GM12878 (cell line): Measurements from ENCODE around the gene TUBB3. TPM values are rescaled to one million over a fixed set of nuclear protein-coding genes. Genes with fewer than 3 reads are reported as not detected.

ENCODE experiments used
- ASH2L ChIP-seq: fragments of 300-600, 200-600 bp; sonication (generic); IDR thresholded peaks from 2 replicates; pipeline ENCODE4 v1.6.1; 2017; ENCODE audit warnings: low read depth, mild to moderate bottlenecking, borderline replicate concordance
- BACH1 ChIP-seq: fragments of 450-650 bp; IDR thresholded peaks from 2 replicates; pipeline ENCODE4 v1.6.1; 2017; ENCODE audit warnings: mild to moderate bottlenecking, borderline replicate concordance
- CBX5 ChIP-seq: sonication (generic); IDR thresholded peaks from 2 replicates; pipeline ENCODE4 v1.6.1; 2016; ENCODE audit warnings: low read depth, moderate library complexity, mild to moderate bottlenecking, inconsistent platforms
- CHD1 ChIP-seq: IDR thresholded peaks from 2 replicates; pipeline ENCODE4 v1.6.1; 2012; ENCODE audit warnings: low read depth, low read length, improper control_type of control experiment
- EED ChIP-seq: sonication (generic); IDR thresholded peaks from 2 replicates; pipeline ENCODE4 v1.6.1; 2016; ENCODE audit warnings: antibody characterized with exemption, low read depth
- EP300 ChIP-seq, 2 experiments: fragments of 150-350 bp in 1 of 2; IDR thresholded peaks; 2 replicates each; pipeline ENCODE4 v1.6.1; 2011 to 2012; ENCODE audit warnings: low read depth in 2 of 2, low read length in 2 of 2, borderline replicate concordance in 1 of 2, improper control_type of control experiment in 1 of 2, inconsistent platforms in 1 of 2; ENCODE audit not compliant: control insufficient read depth in 1 of 2
- ESRRA ChIP-seq: IDR thresholded peaks from 2 replicates; pipeline ENCODE4 v1.6.1; 2012; ENCODE audit warnings: mild to moderate bottlenecking, low read length, improper control_type of control experiment
- FOXM1 ChIP-seq: IDR thresholded peaks from 2 replicates; pipeline ENCODE4 v1.6.1; 2012; ENCODE audit warnings: low read depth, mild to moderate bottlenecking, inconsistent platforms, low read length, moderate library complexity
- HDAC6 ChIP-seq: fragments of 200-600 bp; sonication (generic); IDR thresholded peaks from one replicate; pipeline ENCODE4 v1.8.0; 2017; ENCODE audit warnings: antibody characterized with exemption; ENCODE audit not compliant: unreplicated experiment
- IKZF2 ChIP-seq, 2 experiments: fragments of 450-650 bp; IDR thresholded peaks; 2 replicates each; pipeline ENCODE4 v1.6.1; 2017; ENCODE audit warnings: mild to moderate bottlenecking in 2 of 2, moderate library complexity in 2 of 2
- MEF2B ChIP-seq: fragments of 450-650 bp; IDR thresholded peaks from 2 replicates; pipeline ENCODE4 v1.6.1; 2018; ENCODE audit warnings: mild to moderate bottlenecking, moderate library complexity; ENCODE audit not compliant: partially characterized antibody, poor library complexity, severe bottlenecking
- NR2C1 ChIP-seq: fragments of 450-650 bp; IDR thresholded peaks from 2 replicates; pipeline ENCODE4 v1.6.1; 2017; ENCODE audit warnings: antibody characterized with exemption, mild to moderate bottlenecking, moderate library complexity
- PAX5 ChIP-seq: IDR thresholded peaks from 2 replicates; pipeline ENCODE4 v1.6.1; 2011; ENCODE audit warnings: low read depth, low read length, borderline replicate concordance
- POLR2AphosphoS2 ChIP-seq: IDR thresholded peaks from 2 replicates; pipeline ENCODE4 v1.6.1; 2011; ENCODE audit warnings: low read depth, mild to moderate bottlenecking, low read length, improper control_type of control experiment, moderate library complexity
- SIX5 ChIP-seq: IDR thresholded peaks from 2 replicates; pipeline ENCODE4 v1.6.1; 2011; ENCODE audit warnings: mild to moderate bottlenecking, low read depth, low read length, moderate library complexity; ENCODE audit not compliant: severe bottlenecking
- SRF ChIP-seq, 2 experiments: IDR thresholded peaks; 2 replicates each; pipeline ENCODE4 v1.6.1; 2011; ENCODE audit warnings: low read depth in 2 of 2, low read length in 2 of 2, mild to moderate bottlenecking in 1 of 2, moderate library complexity in 1 of 2
- TARDBP ChIP-seq: IDR thresholded peaks from 2 replicates; pipeline ENCODE4 v1.6.1; 2016; ENCODE audit warnings: borderline replicate concordance
- YBX1 ChIP-seq: fragments of 450-650 bp; IDR thresholded peaks from 2 replicates; pipeline ENCODE4 v1.6.1; 2016; ENCODE audit warnings: antibody characterized with exemption
- ZBTB11 ChIP-seq: fragments of 450-650 bp; formaldehyde crosslinking; IDR thresholded peaks from 2 replicates; pipeline ENCODE4 v1.5.0; 2022; ENCODE audit warnings: mild to moderate bottlenecking, missing genetic modification characterization
- polyA plus RNA-seq, 11 experiments: library from polyadenylated mRNA; depleted of rRNA in 4 of 11; unstranded in 6 of 11; stranded (reverse) in 5 of 11; fragments of >200 nt; fragmentation: Nextera tagmentation in 4 of 11; fragmentation: Illumina TruSeq in 1 of 11; extraction: Ambion mirVana in 4 of 11; extraction: Trizol in 1 of 11; gene quantifications; 1 replicate in 1 of 11; 2 replicates in 10 of 11; pipeline versions ENCODE4 v1.2.1 to v1.2.3, GENCODE V29; 2011 to 2016; ENCODE audit warnings: inconsistent platforms in 2 of 11, missing spikeins in 2 of 11, low read depth in 1 of 11
- total RNA-seq, 4 experiments: library from RNA; depleted of rRNA in 3 of 4; stranded (reverse); fragments of >200 nt in 3 of 4; fragmentation: Illumina TruSeq in 1 of 4; extraction: Trizol in 1 of 4; gene quantifications; 2 replicates each; pipeline versions ENCODE4 v1.2.1 to v1.2.3, GENCODE V29; 2013 to 2021
- TF ChIP-seq, protein P1 (sequence below): fragments of 450-650 bp; IDR thresholded peaks from 2 replicates; pipeline ENCODE4 v1.6.1; 2016; ENCODE audit warnings: mild to moderate bottlenecking, moderate library complexity, borderline replicate concordance

Gene TUBB3
- total and polyA plus RNA-seq, 10 of the 15 experiments (the other 5 are each of a cell fraction or from before 2014, with no cell fraction given), result 0.09 to 2.5 (median 0.58) TPM; not detected in 1

DNA sequence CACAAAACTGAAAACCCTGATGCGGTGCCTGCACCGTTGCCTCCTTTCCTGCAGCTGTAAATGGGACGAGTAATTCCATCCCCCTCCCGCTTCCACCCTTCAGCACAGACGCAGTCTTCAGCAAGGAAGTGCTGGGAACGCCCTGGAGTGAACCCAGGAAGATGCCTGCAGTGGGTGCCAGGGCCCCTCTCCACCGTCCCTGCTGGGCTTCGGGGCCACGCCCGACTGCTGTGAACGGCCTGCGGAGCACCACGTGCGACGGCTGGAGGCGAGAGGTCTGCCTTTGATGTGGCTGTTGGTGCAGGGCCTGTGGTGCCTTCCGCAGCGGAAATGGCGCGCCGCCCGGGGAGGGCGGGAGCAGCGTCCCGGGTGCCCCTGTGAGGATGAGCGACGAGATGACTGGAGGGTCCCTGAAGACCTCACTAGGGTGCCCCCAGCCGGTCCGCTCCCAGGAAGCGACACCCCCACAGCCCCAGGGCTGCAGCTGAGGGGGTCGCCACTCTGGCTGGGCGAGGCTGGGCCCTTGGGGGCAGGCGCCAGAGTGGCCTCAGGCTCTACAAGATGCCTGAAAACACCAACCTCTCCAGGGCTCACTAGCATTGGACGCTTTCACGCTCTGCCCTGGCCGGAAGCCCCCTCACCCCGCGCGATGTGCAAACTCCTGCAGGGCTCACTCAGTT lies 5.2 kb upstream of the TUBB3 start (continued):
- no peak for TF ChIP-seq SIX5
- TF ChIP-seq BACH1, result no peak
- TF ChIP-seq CBX5, result no peak
- TF ChIP-seq EP300 (IDR thresholded peaks at IDR 0.05; ENCODE audit: borderline replicate concordance in 1 of 2, control insufficient read depth in 1 of 2, low read depth in 2 of 2, low read length in 2 of 2), result peak in 1 of 2 experiments; percentile 60; a peak in 1 of 4 replicates
- peak; percentile 73 to 78 for TF ChIP-seq IKZF2 (IDR thresholded peaks at IDR 0.05)
- TF ChIP-seq, protein P1, sequence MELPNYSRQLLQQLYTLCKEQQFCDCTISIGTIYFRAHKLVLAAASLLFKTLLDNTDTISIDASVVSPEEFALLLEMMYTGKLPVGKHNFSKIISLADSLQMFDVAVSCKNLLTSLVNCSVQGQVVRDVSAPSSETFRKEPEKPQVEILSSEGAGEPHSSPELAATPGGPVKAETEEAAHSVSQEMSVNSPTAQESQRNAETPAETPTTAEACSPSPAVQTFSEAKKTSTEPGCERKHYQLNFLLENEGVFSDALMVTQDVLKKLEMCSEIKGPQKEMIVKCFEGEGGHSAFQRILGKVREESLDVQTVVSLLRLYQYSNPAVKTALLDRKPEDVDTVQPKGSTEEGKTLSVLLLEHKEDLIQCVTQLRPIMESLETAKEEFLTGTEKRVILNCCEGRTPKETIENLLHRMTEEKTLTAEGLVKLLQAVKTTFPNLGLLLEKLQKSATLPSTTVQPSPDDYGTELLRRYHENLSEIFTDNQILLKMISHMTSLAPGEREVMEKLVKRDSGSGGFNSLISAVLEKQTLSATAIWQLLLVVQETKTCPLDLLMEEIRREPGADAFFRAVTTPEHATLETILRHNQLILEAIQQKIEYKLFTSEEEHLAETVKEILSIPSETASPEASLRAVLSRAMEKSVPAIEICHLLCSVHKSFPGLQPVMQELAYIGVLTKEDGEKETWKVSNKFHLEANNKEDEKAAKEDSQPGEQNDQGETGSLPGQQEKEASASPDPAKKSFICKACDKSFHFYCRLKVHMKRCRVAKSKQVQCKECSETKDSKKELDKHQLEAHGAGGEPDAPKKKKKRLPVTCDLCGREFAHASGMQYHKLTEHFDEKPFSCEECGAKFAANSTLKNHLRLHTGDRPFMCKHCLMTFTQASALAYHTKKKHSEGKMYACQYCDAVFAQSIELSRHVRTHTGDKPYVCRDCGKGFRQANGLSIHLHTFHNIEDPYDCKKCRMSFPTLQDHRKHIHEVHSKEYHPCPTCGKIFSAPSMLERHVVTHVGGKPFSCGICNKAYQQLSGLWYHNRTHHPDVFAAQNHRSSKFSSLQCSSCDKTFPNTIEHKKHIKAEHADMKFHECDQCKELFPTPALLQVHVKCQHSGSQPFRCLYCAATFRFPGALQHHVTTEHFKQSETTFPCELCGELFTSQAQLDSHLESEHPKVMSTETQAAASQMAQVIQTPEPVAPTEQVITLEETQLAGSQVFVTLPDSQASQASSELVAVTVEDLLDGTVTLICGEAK, result no peak; the same call in 1 of the 2 replicates
- no peak for TF ChIP-seq HDAC6
- TF ChIP-seq NR2C1, result no peak
- no peak for TF ChIP-seq CHD1
- no peak for TF ChIP-seq ESRRA
- no peak for TF ChIP-seq YBX1
- TF ChIP-seq PAX5, result peak; percentile 73
- TF ChIP-seq FOXM1, result no peak
- TF ChIP-seq POLR2AphosphoS2, result peak; percentile 66; the same call in 1 of the 2 replicates
- TF ChIP-seq EED, result peak; percentile 45; the same call in 1 of the 2 replicates
- TF ChIP-seq TARDBP, result peak; percentile 81
- no peak for TF ChIP-seq ASH2L
- TF ChIP-seq SRF (IDR thresholded peaks at IDR 0.05; ENCODE audit: low read depth in 2 of 2, low read length in 2 of 2), result no peak
- peak; percentile 41 for TF ChIP-seq MEF2B
- TF ChIP-seq ZBTB11 (CRISPR knock-in tag), result no peak
